ENCODE results near the gene NACA2.

DNA sequence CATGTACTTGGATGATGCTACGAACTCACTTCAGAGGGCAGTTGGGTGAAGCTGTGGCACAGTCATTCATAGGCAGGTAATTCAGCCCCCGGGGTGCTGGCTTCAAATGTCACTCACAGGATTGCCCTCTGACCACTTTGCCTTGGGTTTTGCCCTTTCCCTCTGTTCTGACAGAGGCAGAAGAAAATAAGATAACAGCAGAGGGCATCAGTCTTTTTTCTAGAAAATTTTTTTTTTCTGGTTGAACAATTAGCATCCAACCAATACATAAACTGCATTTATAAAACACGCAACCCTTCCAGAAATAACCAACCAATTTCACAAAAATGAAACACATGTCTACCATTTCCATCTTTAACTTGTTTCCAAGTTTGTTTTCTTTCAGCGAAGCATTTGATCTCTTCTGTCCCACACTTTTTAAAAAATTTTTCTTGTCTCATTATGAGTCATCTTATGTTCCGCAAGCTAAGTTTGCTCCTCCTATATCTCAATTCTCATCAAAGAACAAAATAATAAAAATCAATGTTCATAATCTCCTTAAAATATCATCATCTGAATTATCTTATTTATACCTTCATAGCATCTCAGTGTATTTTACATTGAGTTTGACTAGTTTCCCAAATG is 15.6 kb downstream of the NACA2 start:
- TF ChIP-seq POLR2A (IDR thresholded peaks at IDR 0.05; ENCODE audit: low read depth, low read length): no peak
- TF ChIP-seq SPI1 (IDR thresholded peaks at IDR 0.05; ENCODE audit: low read depth, low read length): no peak
